Ishikawa (cell line): ENCODE data around the gene PID1.

Experiments used
- CEBPB ChIP-seq: IDR thresholded peaks from 2 replicates; pipeline ENCODE4 v1.6.1; 2012
- EP300 ChIP-seq: IDR thresholded peaks from 2 replicates; pipeline ENCODE4 v1.6.1; 2012; ENCODE audit warnings: borderline replicate concordance
- RAD21 ChIP-seq: IDR thresholded peaks from 2 replicates; pipeline ENCODE4 v1.6.1; 2012; ENCODE audit warnings: low read depth
- TAF1 ChIP-seq: IDR thresholded peaks from 2 replicates; pipeline ENCODE4 v1.6.1; 2012; ENCODE audit warnings: low read depth, mild to moderate bottlenecking
- YY1 ChIP-seq: IDR thresholded peaks from 2 replicates; pipeline ENCODE4 v1.6.1; 2012; ENCODE audit warnings: low read depth
- TF ChIP-seq, protein P1 (sequence below): IDR thresholded peaks from 2 replicates; pipeline ENCODE4 v1.6.1; 2012

GRCh38 chr2:229257985-229258384, 13.1 kb downstream of the PID1 start:
- TF ChIP-seq YY1 = no peak
- TF ChIP-seq, protein P1, sequence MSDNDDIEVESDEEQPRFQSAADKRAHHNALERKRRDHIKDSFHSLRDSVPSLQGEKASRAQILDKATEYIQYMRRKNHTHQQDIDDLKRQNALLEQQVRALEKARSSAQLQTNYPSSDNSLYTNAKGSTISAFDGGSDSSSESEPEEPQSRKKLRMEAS = no peak
- no peak for TF ChIP-seq CEBPB
- TF ChIP-seq RAD21 = no peak
- no peak for TF ChIP-seq TAF1
- no peak for TF ChIP-seq EP300
